Smooth muscle cell (in vitro differentiated cells): Measurements from ENCODE around the gene TGFB3. TPM values are rescaled to one million over a fixed set of nuclear protein-coding genes. Genes with fewer than 3 reads are reported as not detected.

ENCODE experiments used
- DNase-seq: peaks from one replicate; lab custom pipeline; 2025; ENCODE audit not compliant: unreplicated experiment; lab: John Stamatoyannopoulos, UW
- H2AFZ ChIP-seq: fragments of 200-600 bp; sonication (generic); 2 replicates; pipeline ENCODE4 v1.6.0; 2016; ENCODE audit warnings: antibody characterized with exemption, low read depth, mild to moderate bottlenecking
- H3F3A ChIP-seq: fragments of 200-600 bp; sonication (generic); 2 replicates; pipeline ENCODE4 v1.6.0; 2017; ENCODE audit warnings: antibody characterized with exemption, low read depth
- H3K27ac ChIP-seq: fragments of 200-600 bp; sonication (generic); 2 replicates; pipeline ENCODE4 v1.5.1; 2016; ENCODE audit warnings: low read depth, mild to moderate bottlenecking
- H3K27me3 ChIP-seq: fragments of 200-600 bp; sonication (generic); 2 replicates; pipeline ENCODE4 v1.6.1; 2016; ENCODE audit warnings: low read depth, mild to moderate bottlenecking
- H3K36me3 ChIP-seq: fragments of 200-600 bp; sonication (generic); 2 replicates; pipeline ENCODE4 v1.5.1; 2016; ENCODE audit warnings: low read depth
- H3K4me1 ChIP-seq: fragments of 200-600 bp; sonication (generic); 2 replicates; pipeline ENCODE4 v1.5.1; 2016; ENCODE audit warnings: low read depth
- H3K4me2 ChIP-seq: fragments of 200-600 bp; sonication (generic); 2 replicates; pipeline ENCODE4 v1.6.0; 2016; ENCODE audit warnings: mild to moderate bottlenecking
- H3K4me3 ChIP-seq: fragments of 200-600 bp; sonication (generic); 2 replicates; pipeline ENCODE4 v1.5.1; 2016; ENCODE audit warnings: mild to moderate bottlenecking
- H3K79me2 ChIP-seq: fragments of 200-600 bp; sonication (generic); 2 replicates; pipeline ENCODE4 v1.6.0; 2016; ENCODE audit warnings: low read depth, mild to moderate bottlenecking
- H3K9ac ChIP-seq: fragments of 200-600 bp; sonication (generic); 2 replicates; pipeline ENCODE4 v1.6.0; 2016; ENCODE audit warnings: low read depth
- H3K9me3 ChIP-seq: fragments of 200-600 bp; sonication (generic); replicated peaks from 2 replicates; pipeline ENCODE4 v1.5.1; 2016; ENCODE audit warnings: low read depth
- H4K20me1 ChIP-seq: fragments of 200-600 bp; sonication (generic); 2 replicates; pipeline ENCODE4 v1.6.0; 2016; ENCODE audit warnings: low read depth
- WGBS: methylation state at CpG from one replicate; pipeline ENCODE4 v1.1.7; 2016; ENCODE audit warnings: low lambda C conversion rate; 5-methylcytosine and 5-hydroxymethylcytosine counted together
- polyA plus RNA-seq: library from polyadenylated mRNA; unstranded; fragments of >200 nt; fragmentation: Nextera tagmentation; extraction: Ambion mirVana; gene quantifications from 2 replicates; pipeline ENCODE4 v1.2.1, GENCODE V29; 2016
- total RNA-seq: library from RNA; depleted of rRNA; stranded (reverse); fragments of >200 nt; gene quantifications from 2 replicates; pipeline ENCODE4 v1.2.3, GENCODE V29; 2014
- TF ChIP-seq, protein P1 (sequence below): fragments of 200-600 bp; sonication (generic); IDR thresholded peaks from 2 replicates; pipeline ENCODE4 v1.5.1; 2017; ENCODE audit warnings: borderline replicate concordance, mild to moderate bottlenecking, antibody characterized with exemption; ENCODE audit not compliant: insufficient read depth, poor library complexity, severe bottlenecking

Gene TGFB3
- total and polyA plus RNA-seq, 2 experiments from 2014 or later = 63.4 to 103 TPM

DNA sequence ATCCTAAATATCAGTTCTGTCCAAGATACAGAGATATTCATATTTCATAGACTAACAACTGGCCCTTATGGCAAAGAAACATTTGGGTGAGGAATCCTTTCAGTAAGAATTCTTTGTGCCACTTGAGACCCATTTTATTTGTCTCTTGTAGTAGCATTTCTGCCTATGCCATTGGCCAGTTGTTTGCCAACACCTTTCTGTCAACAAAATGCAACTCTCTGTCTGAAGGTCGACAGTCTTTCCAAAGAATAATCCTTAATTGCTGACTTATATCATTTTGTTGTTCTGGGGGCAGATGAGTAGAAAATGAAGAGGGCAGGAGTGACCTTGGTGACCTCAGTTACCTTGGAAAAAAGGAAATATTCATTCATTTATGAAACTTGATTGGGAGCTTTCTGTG lies 14.7 kb upstream of the TGFB3 start:
- Histone ChIP-seq H4K20me1 (peaks cover 26% of the 10 kb centered on the region), H3K9ac (no peak overlapping the region), H3K27me3 (no peaks in the 10 kb centered on the region), H2AFZ (no peak overlapping the region), H3K9me3 (no peaks in the 10 kb centered on the region), H3K4me1 (no peaks in the 10 kb centered on the region), H3F3A (no peaks in the 10 kb centered on the region), H3K27ac (no peak overlapping the region), H3K36me3 (peaks cover 12% of the 10 kb centered on the region), H3K4me3 (no peak overlapping the region), H3K4me2 (no peak overlapping the region), H3K79me2 (no peaks in the 10 kb centered on the region)
- 90% methylated on average over 1 of the region's 1 CpG for WGBS
- no peak for DNase-seq
- TF ChIP-seq, protein P1, sequence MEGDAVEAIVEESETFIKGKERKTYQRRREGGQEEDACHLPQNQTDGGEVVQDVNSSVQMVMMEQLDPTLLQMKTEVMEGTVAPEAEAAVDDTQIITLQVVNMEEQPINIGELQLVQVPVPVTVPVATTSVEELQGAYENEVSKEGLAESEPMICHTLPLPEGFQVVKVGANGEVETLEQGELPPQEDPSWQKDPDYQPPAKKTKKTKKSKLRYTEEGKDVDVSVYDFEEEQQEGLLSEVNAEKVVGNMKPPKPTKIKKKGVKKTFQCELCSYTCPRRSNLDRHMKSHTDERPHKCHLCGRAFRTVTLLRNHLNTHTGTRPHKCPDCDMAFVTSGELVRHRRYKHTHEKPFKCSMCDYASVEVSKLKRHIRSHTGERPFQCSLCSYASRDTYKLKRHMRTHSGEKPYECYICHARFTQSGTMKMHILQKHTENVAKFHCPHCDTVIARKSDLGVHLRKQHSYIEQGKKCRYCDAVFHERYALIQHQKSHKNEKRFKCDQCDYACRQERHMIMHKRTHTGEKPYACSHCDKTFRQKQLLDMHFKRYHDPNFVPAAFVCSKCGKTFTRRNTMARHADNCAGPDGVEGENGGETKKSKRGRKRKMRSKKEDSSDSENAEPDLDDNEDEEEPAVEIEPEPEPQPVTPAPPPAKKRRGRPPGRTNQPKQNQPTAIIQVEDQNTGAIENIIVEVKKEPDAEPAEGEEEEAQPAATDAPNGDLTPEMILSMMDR = no peak

- Histone ChIP-seq H3K9me3 (no peaks in the 10 kb centered on the region), H2AFZ (no peak overlapping the region), H3K9ac (no peak overlapping the region), H3K4me1 (no peaks in the 10 kb centered on the region), H3K27me3 (no peaks in the 10 kb centered on the region), H3K27ac (no peak overlapping the region), H3F3A (no peaks in the 10 kb centered on the region), H3K36me3 (peaks cover 5% of the 10 kb centered on the region), H3K4me2 (no peak overlapping the region), H3K79me2 (no peaks in the 10 kb centered on the region), H4K20me1 (peaks cover 26% of the 10 kb centered on the region), H3K4me3 (no peak overlapping the region)
- WGBS = 79% methylated on average over 17 of the region's 17 CpGs
- TF ChIP-seq, protein P1 = no peak
- no peak for DNase-seq
These were observed 13.7 kb upstream of the TGFB3 start for GRCh38 chr14:75995372-75996041.

DNA sequence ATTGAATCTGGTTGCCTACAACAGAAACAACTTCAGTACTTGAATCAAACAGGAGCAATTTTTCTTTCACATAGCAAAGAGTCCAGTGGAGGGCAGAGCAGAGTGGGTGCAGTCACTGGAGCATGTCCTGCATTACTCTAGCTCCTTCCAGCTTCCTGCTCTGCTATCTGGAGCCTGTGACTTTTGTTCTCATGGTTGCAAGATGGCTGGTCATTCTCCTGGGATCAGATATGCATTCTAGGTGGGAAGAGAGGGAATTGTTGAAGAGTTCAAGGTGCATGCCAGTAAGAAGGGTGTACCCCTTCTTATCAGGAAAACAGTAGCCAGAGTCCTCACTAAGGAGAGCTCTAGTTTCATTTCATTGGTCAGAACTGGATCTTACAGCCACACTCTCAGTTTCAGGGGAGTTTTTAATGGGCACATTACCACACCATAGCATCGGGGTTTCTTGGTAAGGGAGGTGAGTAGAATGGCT lies 11.8 kb upstream of the TGFB3 start:
- Histone ChIP-seq H3K79me2 (no peaks in the 10 kb centered on the region), H2AFZ (no peak overlapping the region), H4K20me1 (peaks cover 26% of the 10 kb centered on the region), H3F3A (no peaks in the 10 kb centered on the region), H3K9ac (no peak overlapping the region), H3K36me3 (peaks cover 7% of the 10 kb centered on the region), H3K4me2 (no peak overlapping the region), H3K27ac (no peak overlapping the region), H3K4me1 (no peaks in the 10 kb centered on the region), H3K9me3 (no peaks in the 10 kb centered on the region), H3K27me3 (no peaks in the 10 kb centered on the region), H3K4me3 (no peak overlapping the region)
- TF ChIP-seq, protein P1 = no peak
- DNase-seq = no peak
- 93% methylated on average over 1 of the region's 1 CpG for WGBS

GRCh38 chr14:75991753-75992152 lies 10.0 kb upstream of the TGFB3 start:
- Histone ChIP-seq H3K9ac (no peak overlapping the region), H3K4me2 (no peak overlapping the region)

More at GRCh38 chr14:75991753-75992152, 10.0 kb upstream of the TGFB3 start:
- peaks cover 5% of the 10 kb centered on the region for H3K79me2 ChIP-seq
- no peak overlapping the region for H2AFZ ChIP-seq
- H3K36me3 ChIP-seq = peaks cover 2% of the 10 kb centered on the region
- no peak overlapping the region for H3K27ac ChIP-seq
- H3K4me1 ChIP-seq = peaks cover under 1% of the 10 kb centered on the region
- peaks cover 18% of the 10 kb centered on the region for H4K20me1 ChIP-seq
- no peaks in the 10 kb centered on the region for H3K27me3 ChIP-seq
- no peaks in the 10 kb centered on the region for H3F3A ChIP-seq
- TF ChIP-seq, protein P1 = no peak
- DNase-seq = no peak
- WGBS = 75% methylated on average over 4 of the region's 4 CpGs
- no peak overlapping the region for H3K4me3 ChIP-seq
- H3K9me3 ChIP-seq = no peaks in the 10 kb centered on the region
